Measurements from ENCODE around the gene TMEM182. TPM values are rescaled to one million over a fixed set of nuclear protein-coding genes. Genes with fewer than 3 reads are reported as not detected.

Gene TMEM182
- total RNA-seq, 1 donor from 2014 or later: 4.8 TPM

- no peak for DNase-seq (ENCODE audit: low read depth)
Observed at GRCh38 chr2:102801858-102802699, 40.2 kb downstream of the TMEM182 start.

- no peak for DNase-seq (ENCODE audit: low read depth)
Observed at GRCh38 chr2:102803041-102803896, 41.4 kb downstream of the TMEM182 start.

DNA sequence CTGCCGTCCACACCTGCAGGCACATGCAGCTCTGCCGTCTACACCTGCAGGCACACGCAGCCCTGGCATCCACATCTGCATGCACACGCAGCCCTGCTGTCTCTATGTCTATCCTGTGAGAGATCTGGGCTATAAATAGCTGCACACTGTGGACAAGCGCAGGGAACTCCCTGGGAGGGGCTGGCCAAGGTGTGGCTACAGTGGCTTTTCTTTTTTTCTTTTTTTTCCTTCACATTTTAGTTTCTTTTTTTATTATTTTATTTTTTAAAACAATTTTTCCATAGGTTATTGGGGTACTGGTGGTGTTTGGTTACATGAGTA lies 42.0 kb downstream of the TMEM182 start:
- DNase-seq (ENCODE audit: low read depth): no peak

DNA sequence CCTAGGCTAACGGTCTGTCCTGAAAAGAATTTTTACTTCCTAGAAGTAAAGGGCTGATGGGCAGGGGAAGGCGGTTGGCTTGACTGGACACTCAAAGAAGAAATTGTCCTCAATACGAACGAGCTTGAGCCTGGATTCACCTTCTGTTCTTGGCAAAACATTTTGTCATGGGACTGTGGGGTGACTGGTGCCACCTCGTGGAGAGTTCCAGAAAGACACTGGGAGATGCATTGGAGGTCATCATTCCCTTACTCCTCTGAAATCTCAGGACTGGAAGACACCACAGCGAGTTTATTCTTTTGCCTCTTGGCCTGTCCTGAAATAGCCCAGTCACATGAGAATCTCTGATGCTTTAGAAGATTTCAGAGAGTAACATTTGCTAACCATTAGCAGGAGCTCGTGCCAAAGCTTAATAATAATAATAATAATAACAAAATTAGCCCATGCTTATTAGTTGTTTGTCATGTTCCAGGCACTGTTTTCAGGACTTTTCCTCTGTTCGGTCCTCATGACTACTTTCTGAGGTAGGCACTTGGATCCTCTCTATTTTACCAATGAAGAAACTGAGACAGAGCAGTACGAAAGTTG lies 44.5 kb downstream of the TMEM182 start:
- DNase-seq (ENCODE audit: low read depth): peak; percentile 72

DNA sequence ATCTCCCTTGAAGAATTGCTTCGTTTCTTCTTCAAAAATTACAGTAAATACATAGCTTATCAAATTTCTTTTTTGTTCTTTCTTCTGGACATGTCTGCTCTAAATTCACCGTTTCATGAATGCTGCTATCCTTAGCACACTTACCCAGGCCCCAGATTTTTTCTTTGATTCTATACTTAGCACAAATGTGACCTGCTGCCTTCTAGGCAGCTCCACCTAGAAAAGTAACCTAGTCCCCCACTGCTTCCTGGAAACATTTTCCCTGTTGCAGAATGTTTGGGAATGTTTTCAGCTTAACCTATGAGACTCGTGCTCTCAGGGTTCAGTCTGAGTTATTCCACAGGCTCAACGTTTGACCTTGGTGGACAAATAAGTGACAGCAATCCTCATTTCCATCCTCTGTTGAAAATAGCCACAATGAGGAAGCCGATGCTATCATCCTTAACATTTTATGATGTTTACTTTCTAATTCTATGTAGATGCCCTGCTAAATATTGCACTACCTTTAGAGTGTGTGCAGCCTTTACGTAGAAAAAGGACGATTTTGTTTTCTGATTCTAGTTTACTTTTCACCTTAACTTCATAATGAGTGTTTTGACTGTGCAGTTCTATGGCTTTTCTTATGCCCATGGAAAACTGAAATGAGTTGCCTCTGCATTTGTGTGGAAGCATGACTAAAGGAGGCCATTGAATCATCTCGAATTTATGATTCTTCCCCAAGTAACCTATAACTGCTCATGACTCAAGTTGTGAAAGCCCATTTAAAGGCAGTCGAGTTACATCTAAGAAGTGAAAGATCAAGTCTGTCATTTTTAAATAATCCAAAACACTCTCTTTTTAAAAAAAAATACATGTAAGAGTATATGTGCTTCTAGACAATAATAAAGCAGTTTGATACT lies 47.7 kb downstream of the TMEM182 start:
- DNase-seq (ENCODE audit: low read depth): peak; percentile 4

DNA sequence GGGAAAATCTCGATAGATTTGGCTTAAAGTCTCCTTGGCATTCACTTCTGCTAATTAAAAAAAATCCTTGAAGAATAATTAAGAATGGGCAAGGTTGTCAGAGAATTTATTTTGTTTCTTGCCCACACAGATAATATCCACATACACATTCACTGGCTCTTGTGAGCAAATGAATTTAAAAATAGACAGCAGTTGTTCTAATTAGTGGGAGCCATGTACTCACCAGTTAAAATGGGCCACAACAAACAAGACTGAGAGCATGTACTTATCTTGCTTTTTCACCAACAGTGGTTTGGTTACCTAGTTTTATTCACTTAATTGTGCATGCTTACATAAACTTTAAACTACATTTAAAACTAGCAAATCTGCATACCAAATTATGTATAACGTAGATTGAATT lies 53.5 kb downstream of the TMEM182 start:
- DNase-seq (ENCODE audit: low read depth): no peak

GRCh38 chr2:102826904-102827303 lies 65.1 kb downstream of the TMEM182 start:
- peak; percentile 26 for DNase-seq (ENCODE audit: low read depth)

- DNase-seq (ENCODE audit: low read depth): no peak
Observed at GRCh38 chr2:102832789-102833188, 71.0 kb downstream of the TMEM182 start.

GRCh38 chr2:102834523-102835273 lies 72.9 kb downstream of the TMEM182 start:
- no peak for DNase-seq (ENCODE audit: low read depth)

- no peak for DNase-seq (ENCODE audit: low read depth)
Observed at GRCh38 chr2:102837626-102838198, 75.9 kb downstream of the TMEM182 start.

DNA sequence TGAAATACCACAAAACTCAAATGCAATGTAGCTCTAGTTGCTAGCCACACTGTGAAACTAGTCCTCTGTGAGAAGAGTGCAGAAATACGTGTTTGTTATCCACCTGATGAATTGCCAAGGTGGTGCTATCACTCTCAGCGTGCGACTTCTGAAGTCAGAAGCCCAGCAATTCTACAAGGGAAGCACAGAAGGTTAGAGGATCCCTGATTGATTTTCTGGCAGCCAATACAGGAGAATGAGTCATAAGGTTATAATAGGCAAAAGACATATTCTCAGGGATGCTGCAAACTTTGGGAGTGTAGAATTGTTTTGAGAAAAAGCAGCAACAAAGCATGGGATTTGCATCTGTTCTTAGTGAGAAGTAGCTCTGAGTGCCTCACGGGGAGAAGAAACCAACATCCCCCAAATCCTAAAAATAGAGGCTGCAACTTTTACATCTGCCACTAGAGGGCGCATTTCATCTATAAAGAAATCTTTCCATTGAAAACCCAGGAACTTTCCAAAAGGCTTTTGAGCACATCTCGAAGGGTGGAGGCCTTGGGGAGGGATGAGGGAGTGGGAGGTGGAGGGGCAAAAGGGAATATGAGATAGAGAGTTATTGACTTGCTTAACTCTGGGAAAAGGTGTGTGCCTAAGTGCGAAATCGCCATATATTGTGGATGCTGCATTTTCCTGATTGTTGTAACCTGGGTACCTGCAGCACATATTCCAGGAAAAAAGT lies 78.0 kb downstream of the TMEM182 start:
- DNase-seq (ENCODE audit: low read depth): peak; percentile 13

GRCh38 chr2:102841107-102841840 lies 79.4 kb downstream of the TMEM182 start:
- peak; percentile 45 for DNase-seq (ENCODE audit: low read depth)

DNA sequence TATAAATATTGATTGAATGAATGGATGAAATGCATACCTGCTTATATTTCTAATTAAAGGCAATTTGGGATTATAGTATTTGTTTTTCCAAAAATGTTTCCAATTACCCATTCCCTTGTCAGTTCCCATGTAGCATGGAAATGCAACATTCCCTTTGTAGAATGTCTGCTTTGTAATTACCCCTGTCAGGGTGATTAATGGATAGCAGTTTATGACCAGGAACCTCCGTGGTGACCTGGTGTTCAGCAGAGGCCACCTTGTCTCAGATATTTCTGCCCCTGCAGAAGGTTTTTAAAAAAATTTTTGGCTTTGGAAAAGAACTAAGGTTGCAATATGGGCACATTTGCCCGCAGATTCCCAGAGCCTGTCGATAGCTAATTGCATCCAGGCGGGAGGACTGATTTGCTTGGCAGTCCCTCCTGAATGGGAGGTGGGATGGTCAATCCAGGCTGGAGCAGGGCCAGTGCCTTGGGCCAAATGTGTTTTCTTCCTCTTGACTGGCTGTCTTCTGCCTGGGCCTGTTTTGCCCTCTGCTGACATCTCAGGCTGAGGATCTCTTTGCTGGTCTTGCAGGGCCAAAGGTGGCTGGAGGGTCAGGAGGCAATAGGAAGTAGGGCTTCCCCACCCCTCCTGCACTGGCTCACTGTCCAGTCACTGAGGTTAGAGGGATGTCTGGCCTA lies 82.1 kb downstream of the TMEM182 start:
- DNase-seq (ENCODE audit: low read depth): no peak

GRCh38 chr2:102844911-102845310 lies 83.1 kb downstream of the TMEM182 start:
- no peak for DNase-seq (ENCODE audit: low read depth)

DNA sequence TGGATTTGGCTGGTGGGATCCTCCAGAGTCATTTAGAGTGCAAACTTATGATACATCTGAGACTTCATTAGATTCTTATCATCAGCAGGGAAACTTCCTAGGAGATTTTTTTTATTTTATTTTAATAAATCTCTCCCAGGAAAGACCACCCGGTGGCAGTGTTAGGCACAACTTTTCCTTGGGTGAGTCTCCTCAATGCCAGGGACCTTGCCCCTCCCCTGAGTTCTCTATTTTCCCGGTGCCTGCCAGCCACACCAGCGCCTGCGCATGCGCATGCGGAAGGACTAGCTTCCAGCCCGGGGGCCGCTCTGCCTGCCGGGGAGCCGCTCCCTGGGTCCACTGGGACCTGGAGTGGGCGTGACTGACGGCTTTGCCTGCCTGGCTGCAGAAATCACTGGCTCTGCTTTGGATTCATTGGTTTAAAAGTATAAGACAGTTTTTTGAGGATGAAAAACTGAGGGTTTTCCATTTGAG lies 86.6 kb downstream of the TMEM182 start:
- peak; percentile 76 for DNase-seq (ENCODE audit: low read depth)

DNA sequence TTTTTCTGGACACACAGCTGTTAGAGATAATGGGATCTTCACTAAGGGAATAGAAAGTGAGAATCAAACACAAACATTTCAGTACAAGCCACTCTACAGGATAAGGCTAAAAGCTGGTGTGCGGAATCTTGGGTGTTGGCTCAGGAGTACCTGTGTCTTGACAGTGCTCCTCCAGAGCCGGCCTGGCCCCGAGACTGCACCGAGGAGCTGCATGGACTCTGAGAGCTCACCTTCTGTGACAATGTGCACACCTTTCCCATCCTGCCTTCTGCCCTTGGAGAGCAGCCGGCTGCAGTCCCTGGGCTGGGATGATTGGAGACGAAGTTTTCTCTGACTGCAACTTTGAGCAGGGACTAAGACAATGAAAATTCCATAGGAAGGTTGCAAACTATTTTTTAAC lies 89.1 kb downstream of the TMEM182 start:
- DNase-seq (ENCODE audit: low read depth): no peak

DNA sequence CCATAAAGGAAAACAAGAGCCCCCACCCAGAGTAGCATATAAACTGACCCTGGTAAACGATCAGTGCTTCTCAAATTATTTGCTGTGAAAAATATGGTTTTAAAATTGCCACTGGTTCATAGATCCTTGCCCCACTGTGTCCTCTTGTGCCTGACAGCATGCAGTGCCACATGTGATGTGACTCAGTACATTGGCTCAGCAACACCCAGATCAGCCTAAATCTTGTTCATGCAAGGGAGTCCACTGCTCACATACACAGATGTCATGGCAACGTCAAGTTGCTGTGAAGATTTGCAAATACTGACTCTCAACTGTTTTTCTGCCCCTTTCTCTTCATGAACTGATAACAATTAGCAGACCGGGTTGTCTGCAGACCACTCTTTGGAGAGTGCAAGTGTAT lies 91.0 kb downstream of the TMEM182 start:
- DNase-seq (ENCODE audit: low read depth): no peak
